ENCODE results near the gene TMEM223.
"Not testable (repeated sequence)": the region's sequence is repeated elsewhere in the genome, so short reads cannot be mapped to it uniquely, and the experiment has no call there.

TMEM223 gene

DNA sequence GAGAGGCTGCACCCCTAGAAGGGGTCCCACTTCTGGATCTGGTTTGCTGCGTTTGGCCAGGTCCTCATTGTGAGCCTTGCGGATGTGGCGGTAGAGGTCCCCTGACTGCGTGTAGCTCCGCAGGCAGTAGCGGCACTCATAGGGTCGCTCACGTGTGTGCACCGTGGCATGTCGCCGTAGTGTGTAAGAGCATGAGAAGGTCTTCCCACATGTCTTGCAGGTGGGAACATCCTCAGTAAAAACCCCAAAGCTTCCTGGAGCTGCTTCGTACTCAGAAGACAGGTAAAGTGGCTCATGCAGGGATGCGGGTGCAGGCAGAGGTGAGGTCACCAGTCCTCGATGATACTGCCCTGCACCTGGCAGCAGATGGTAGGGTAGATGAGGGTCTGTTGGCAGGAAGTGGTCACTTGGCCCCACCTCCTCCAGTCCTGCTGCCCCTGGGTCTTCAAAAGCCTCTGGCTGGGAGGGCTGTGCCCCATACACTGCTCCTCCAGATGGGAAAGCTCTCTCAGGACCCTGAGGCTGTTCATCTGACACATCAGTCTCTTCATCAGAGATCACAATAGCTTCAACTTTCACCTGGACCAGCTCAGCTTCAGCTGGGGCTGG is 39.5 kb downstream of the TMEM223 start:
- DNase-seq: no peak

DNA sequence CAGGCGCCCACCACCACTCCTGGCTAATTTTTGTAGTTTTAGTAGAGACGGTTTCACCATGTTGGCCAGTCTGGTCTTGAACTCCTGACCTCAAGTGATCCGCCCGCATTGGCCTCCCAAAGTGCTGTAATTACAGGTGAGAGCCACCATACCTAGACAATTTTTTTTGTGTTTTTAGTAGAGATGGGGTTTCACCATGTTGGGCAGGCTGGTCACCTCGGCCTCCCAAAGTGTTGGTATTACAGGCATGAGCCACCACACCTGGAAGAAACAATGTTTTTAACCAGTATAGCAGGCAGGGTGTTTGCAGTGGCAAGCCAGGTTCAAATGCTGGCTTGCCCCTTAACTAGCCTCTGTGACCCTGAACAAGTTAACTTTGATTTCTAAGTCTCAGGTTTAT is 41.9 kb downstream of the TMEM223 start:
- DNase-seq: not testable (repeated sequence)

DNA sequence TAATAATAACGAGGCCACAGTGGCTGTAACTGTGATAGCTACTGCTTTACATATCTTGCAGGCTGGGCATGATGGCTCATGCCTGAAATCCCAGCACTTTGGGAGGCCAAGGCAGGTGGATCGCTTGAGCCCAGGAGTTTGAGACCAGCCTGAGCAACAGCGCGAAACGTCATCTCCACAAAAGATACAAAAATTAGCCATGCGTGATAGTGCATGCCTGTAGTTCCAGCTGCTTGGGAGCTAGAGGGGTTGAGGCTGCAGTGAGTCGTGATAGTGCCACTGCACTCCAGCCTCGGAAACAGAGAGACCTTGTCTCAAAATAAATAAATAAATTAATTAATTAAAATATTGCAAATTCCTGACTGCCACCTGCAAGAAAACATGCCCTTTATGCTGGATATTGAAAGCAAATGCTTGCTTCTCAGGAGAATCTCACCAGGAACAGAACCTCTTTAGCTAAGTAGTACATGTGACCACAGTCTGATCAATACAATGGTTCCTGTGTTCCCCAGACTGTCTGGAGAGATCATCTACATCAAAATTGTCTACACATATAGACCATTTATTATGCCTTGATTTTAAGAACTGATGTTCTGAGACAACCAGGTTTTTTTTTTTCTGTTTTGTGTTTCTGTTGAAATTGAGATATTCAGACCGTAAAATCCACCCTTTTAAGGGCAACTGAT is 44.2 kb downstream of the TMEM223 start:
- no peak for DNase-seq

All from Kasumi-1 (cell line).